H1 (cell line): Measurements from ENCODE around the gene IGF2R. TPM values are rescaled to one million over a fixed set of nuclear protein-coding genes. Genes with fewer than 3 reads are reported as not detected.

ENCODE experiments used
- CTCF ChIA-PET: fragments of 300-600 bp; sonication (Branson Sonifier 250); formaldehyde crosslinking; loops from one replicate; lab custom pipeline; 2021; ENCODE audit not compliant: partially characterized antibody; lab: Charles Lee
- POLR2A ChIA-PET: fragments of 300-600 bp; sonication (Branson Sonifier 250); formaldehyde crosslinking; loops from one replicate; lab custom pipeline; 2021; ENCODE audit warnings: inconsistent platforms; ENCODE audit not compliant: partially characterized antibody; lab: Charles Lee
- DNase-seq, 2 experiments: peaks; one replicate each; pipeline versions ENCODE4 v3.0.0 to v3.0.0-alpha.2; 2010 to 2022; ENCODE audit warnings: low spot score in 2 of 2, low read depth in 1 of 2, mixed read lengths in 1 of 2
- FAIRE-seq: peaks from 2 replicates; lab custom pipeline; 2011; peaks lifted over from hg19 to GRCh38; lab: Jason Lieb, UNC
- H2AFZ ChIP-seq: 2 replicates; pipeline ENCODE4 v1.8.1; 2012; ENCODE audit warnings: low read length, inconsistent platforms
- H2AK5ac ChIP-seq: 2 replicates; pipeline ENCODE4 v1.6.1; 2013; ENCODE audit warnings: low read depth, low read length
- H2BK120ac ChIP-seq: replicated peaks from 2 replicates; pipeline ENCODE3; 2013; ENCODE audit warnings: low read depth, low read length, inconsistent platforms
- H2BK12ac ChIP-seq: 2 replicates; pipeline ENCODE4 v1.6.1; 2013; ENCODE audit warnings: low read depth, low read length
- H2BK15ac ChIP-seq: 2 replicates; pipeline ENCODE4 v1.6.1; 2013; ENCODE audit warnings: low read length
- H2BK20ac ChIP-seq: 2 replicates; pipeline ENCODE4 v1.6.1; 2013; ENCODE audit warnings: low read length
- H2BK5ac ChIP-seq: 2 replicates; pipeline ENCODE4 v1.6.1; 2013; ENCODE audit warnings: low read depth, low read length
- H3K14ac ChIP-seq: 2 replicates; pipeline ENCODE4 v1.6.1; 2013; ENCODE audit warnings: inconsistent platforms; ENCODE audit not compliant: insufficient read length
- H3K18ac ChIP-seq: 2 replicates; pipeline ENCODE4 v1.6.1; 2013; ENCODE audit warnings: low read length; ENCODE audit errors: extremely low read depth
- H3K23ac ChIP-seq: 2 replicates; pipeline ENCODE4 v1.6.1; 2013; ENCODE audit warnings: inconsistent platforms; ENCODE audit not compliant: insufficient read length
- H3K23me2 ChIP-seq: 2 replicates; pipeline ENCODE4 v1.6.1; 2013; ENCODE audit warnings: low read depth, low read length
- H3K27ac ChIP-seq: 2 replicates; pipeline ENCODE4 v1.6.1; 2011; ENCODE audit warnings: low read depth, low read length, inconsistent platforms
- H3K27me3 ChIP-seq, 4 experiments: replicated peaks in 1 of 4; 1 replicate in 1 of 4; 2 replicates in 3 of 4; pipeline versions ENCODE4 v1.6.1 to v1.8.1; 2011 to 2013; ENCODE audit warnings: low read length in 3 of 4, mild to moderate bottlenecking in 3 of 4, inconsistent platforms in 2 of 4, mixed read lengths in 2 of 4, moderate library complexity in 1 of 4; ENCODE audit not compliant: control insufficient read depth in 3 of 4, insufficient read depth in 3 of 4; ENCODE audit errors: extremely low read depth in 1 of 4
- H3K36me3 ChIP-seq, 4 experiments: 2 replicates each; pipeline versions ENCODE4 v1.6.1 to v1.8.1; 2011 to 2013; ENCODE audit warnings: mild to moderate bottlenecking in 4 of 4, low read length in 3 of 4, moderate library complexity in 2 of 4, control low read depth in 1 of 4, inconsistent platforms in 1 of 4; ENCODE audit not compliant: insufficient read depth in 4 of 4, control insufficient read depth in 2 of 4
- H3K4ac ChIP-seq: replicated peaks from 2 replicates; pipeline ENCODE3; 2013; ENCODE audit warnings: low read length, low read depth, mixed read lengths, inconsistent platforms; ENCODE audit not compliant: insufficient read length
- H3K4me1 ChIP-seq, 4 experiments: replicated peaks in 1 of 4; 1 replicate in 1 of 4; 2 replicates in 3 of 4; pipeline versions ENCODE4 v1.6.1 to v1.8.1; 2011 to 2013; ENCODE audit warnings: low read length in 3 of 4, inconsistent platforms in 2 of 4, mixed read lengths in 1 of 4; ENCODE audit not compliant: insufficient read depth in 4 of 4, control insufficient read depth in 3 of 4
- H3K4me2 ChIP-seq, 2 experiments: 2 replicates each; pipeline versions ENCODE4 v1.6.1 to v1.8.1; 2011 to 2013; ENCODE audit warnings: low read depth in 2 of 2, low read length in 2 of 2, control low read depth in 1 of 2, inconsistent platforms in 1 of 2, mild to moderate bottlenecking in 1 of 2; ENCODE audit not compliant: insufficient read depth in 1 of 2
- H3K4me3 ChIP-seq, 4 experiments: fragments of 200-600, 300-600 bp in 1 of 4; sonication (generic), shearing (Covaris generic), sonication (Bioruptor Twin) in 1 of 4; 2 replicates each; pipeline versions ENCODE4 v1.5.1 to v1.8.1; 2011 to 2016; ENCODE audit warnings: low read length in 4 of 4, low read depth in 3 of 4, control low read depth in 2 of 4, inconsistent platforms in 2 of 4, mild to moderate bottlenecking in 2 of 4, mixed read lengths in 1 of 4, moderate library complexity in 1 of 4; ENCODE audit not compliant: insufficient read depth in 2 of 4; ENCODE audit errors: extremely low read depth in 1 of 4
- H3K56ac ChIP-seq: replicated peaks from 2 replicates; pipeline ENCODE3; 2013; ENCODE audit warnings: low read depth, mild to moderate bottlenecking, mixed read lengths, low read length, inconsistent platforms; ENCODE audit not compliant: insufficient read length
- H3K79me1 ChIP-seq: 2 replicates; pipeline ENCODE4 v1.6.1; 2013; ENCODE audit warnings: low read depth, low read length, control low read depth
- H3K79me2 ChIP-seq, 2 experiments: 2 replicates each; pipeline versions ENCODE4 v1.6.1 to v1.8.1; 2012 to 2013; ENCODE audit warnings: low read length in 2 of 2, mild to moderate bottlenecking in 2 of 2, inconsistent platforms in 1 of 2; ENCODE audit not compliant: insufficient read depth in 2 of 2, control insufficient read depth in 1 of 2
- H3K9ac ChIP-seq, 4 experiments: replicated peaks in 1 of 4; 1 replicate in 1 of 4; 2 replicates in 3 of 4; pipeline versions ENCODE4 v1.6.1 to v1.8.1; 2011 to 2013; ENCODE audit warnings: low read depth in 3 of 4, low read length in 3 of 4, control low read depth in 2 of 4, mild to moderate bottlenecking in 2 of 4, moderate library complexity in 2 of 4, inconsistent platforms in 1 of 4; ENCODE audit errors: extremely low read depth in 1 of 4
- H3K9me3 ChIP-seq, 2 experiments: 2 replicates each; pipeline versions ENCODE4 v1.6.1 to v1.8.1; 2012 to 2013; ENCODE audit warnings: mild to moderate bottlenecking in 2 of 2, moderate library complexity in 2 of 2, control low read depth in 1 of 2, inconsistent platforms in 1 of 2, low read depth in 1 of 2, low read length in 1 of 2, mixed read lengths in 1 of 2; ENCODE audit not compliant: insufficient read depth in 2 of 2
- H4K20me1 ChIP-seq, 2 experiments: replicated peaks in 1 of 2; 2 replicates each; pipeline versions ENCODE3 to v1.8.1; 2011 to 2013; ENCODE audit warnings: inconsistent platforms in 2 of 2, low read length in 2 of 2, mild to moderate bottlenecking in 1 of 2; ENCODE audit not compliant: insufficient read depth in 2 of 2, control insufficient read depth in 1 of 2
- H4K5ac ChIP-seq: 2 replicates; pipeline ENCODE4 v1.6.1; 2013; ENCODE audit warnings: low read length, low read depth, mixed read lengths, inconsistent platforms; ENCODE audit not compliant: insufficient read length
- H4K8ac ChIP-seq: 2 replicates; pipeline ENCODE4 v1.8.0; 2013; ENCODE audit warnings: mild to moderate bottlenecking, moderate library complexity, low read length, inconsistent platforms; ENCODE audit not compliant: insufficient read depth; ENCODE audit errors: extremely low read depth
- H4K91ac ChIP-seq: replicated peaks from 2 replicates; pipeline ENCODE3; 2013; ENCODE audit warnings: low read length, mixed read lengths, inconsistent platforms; ENCODE audit not compliant: insufficient read length
- BACH1 ChIP-seq: IDR thresholded peaks from 2 replicates; pipeline ENCODE4 v1.6.1; 2012; ENCODE audit warnings: low read length, improper control_type of control experiment
- CBX8 ChIP-seq: fragments of 300-800, 300-1000 bp; sonication (generic); IDR thresholded peaks from 2 replicates; pipeline ENCODE4 v1.7.1; 2016; ENCODE audit warnings: low read depth, low read length, borderline replicate concordance
- EP300 ChIP-seq, 2 experiments: IDR thresholded peaks; 1 replicate in 1 of 2; 2 replicates in 1 of 2; pipeline ENCODE4 v1.6.1; 2011 to 2012; ENCODE audit warnings: low read depth in 2 of 2, low read length in 2 of 2, mild to moderate bottlenecking in 2 of 2, borderline replicate concordance in 1 of 2, inconsistent platforms in 1 of 2, moderate library complexity in 1 of 2
- GABPA ChIP-seq: IDR thresholded peaks from 2 replicates; pipeline ENCODE4 v1.6.1; 2011; ENCODE audit warnings: mild to moderate bottlenecking, low read length, moderate library complexity, borderline replicate concordance; ENCODE audit not compliant: insufficient read depth
- PHF8 ChIP-seq: fragments of 200-600 bp; sonication (generic); conservative IDR thresholded peaks from 2 replicates; pipeline ENCODE4 v1.7.1; 2012; ENCODE audit warnings: low read depth, mild to moderate bottlenecking, inconsistent platforms, low read length, moderate library complexity
- RFX5 ChIP-seq: IDR thresholded peaks from 2 replicates; pipeline ENCODE4 v1.6.1; 2011; ENCODE audit warnings: low read depth, low read length, improper control_type of control experiment, borderline replicate concordance
- SIRT6 ChIP-seq: IDR thresholded peaks from one replicate; pipeline ENCODE4 v1.7.1; 2012; ENCODE audit warnings: low read length, inconsistent platforms
- TAF7 ChIP-seq: optimal IDR thresholded peaks from 2 replicates; pipeline ENCODE3; 2011; ENCODE audit warnings: low read depth, mild to moderate bottlenecking, inconsistent platforms, low read length, moderate library complexity, borderline replicate concordance
- TCF12 ChIP-seq: IDR thresholded peaks from 2 replicates; pipeline ENCODE4 v1.6.1; 2011; ENCODE audit warnings: low read depth, mild to moderate bottlenecking, low read length
- WGBS, 2 experiments: shearing (Covaris generic) in 1 of 2; methylation state at CpG; one replicate each; pipeline versions ENCODE4 v1.1.6 to v1.1.7; 2013 to 2015; ENCODE audit warnings: low lambda C conversion rate in 2 of 2, mixed read lengths in 2 of 2, inconsistent platforms in 1 of 2, low coverage in 1 of 2, missing lambda C conversion rate in 1 of 2; ENCODE audit not compliant: insufficient replicate concordance in 2 of 2, insufficient coverage in 1 of 2, insufficient read length in 1 of 2; ENCODE audit errors: extremely low coverage in 1 of 2, missing lambda C conversion rate in 1 of 2; 5-methylcytosine and 5-hydroxymethylcytosine counted together
- polyA plus RNA-seq, 7 experiments: library from polyadenylated mRNA; depleted of rRNA in 3 of 7; stranded (reverse) in 5 of 7; unstranded in 2 of 7; fragments of >200 nt in 5 of 7; fragments of 200-250 nt in 2 of 7; gene quantifications; 1 replicate in 5 of 7; 2 replicates in 1 of 7; 4 replicates in 1 of 7; pipeline versions ENCODE4 v1.2.1 to v1.2.3, GENCODE V29; 2011 to 2013; ENCODE audit warnings: missing spikeins in 2 of 7, mixed read lengths in 2 of 7
- total RNA-seq: library from RNA; stranded (reverse); fragmentation: NEBNext Ultra II Directional; extraction: Animal tissue kit (Norgen Biotek cat#: 25700); gene quantifications from 2 replicates; pipeline ENCODE4 v1.2.1, GENCODE V29; 2021
- TF ChIP-seq, protein P1 (sequence below): IDR thresholded peaks from 2 replicates; pipeline ENCODE4 v1.6.1; 2012; ENCODE audit warnings: low read length, inconsistent platforms
- TF ChIP-seq, protein P2 (sequence below): IDR thresholded peaks from 2 replicates; pipeline ENCODE4 v1.6.1; 2012; ENCODE audit warnings: inconsistent platforms

IGF2R gene
- total and polyA plus RNA-seq, 2 of the 8 experiments (the other 6 are each of a cell fraction or from before 2014, with no cell fraction given) = 20.6 to 74.1 TPM

DNA sequence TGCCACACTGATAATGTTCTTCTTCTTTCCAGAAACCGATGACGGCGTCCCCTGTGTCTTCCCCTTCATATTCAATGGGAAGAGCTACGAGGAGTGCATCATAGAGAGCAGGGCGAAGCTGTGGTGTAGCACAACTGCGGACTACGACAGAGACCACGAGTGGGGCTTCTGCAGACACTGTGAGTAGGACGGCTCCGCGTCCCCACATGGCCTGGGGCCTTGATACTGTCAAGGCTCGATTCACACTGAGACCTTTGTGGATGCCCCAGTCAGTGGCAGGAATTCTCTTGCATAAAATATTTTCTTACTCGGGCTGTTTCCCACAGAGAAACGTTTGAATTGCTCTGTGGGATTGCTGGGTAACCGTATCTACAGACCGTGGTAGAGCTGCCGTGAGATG, 111.2 kb downstream of the IGF2R start:
- Histone ChIP-seq H3K79me2 (no peaks in the 10 kb centered on the region), H3K27me3 (no peaks in the 10 kb centered on the region), H3K27ac (no peak overlapping the region), H4K5ac (no peak overlapping the region), H3K14ac (no peak overlapping the region), H3K9me3 (peaks cover 3 to 12% of the 10 kb centered on the region in 2 experiments; a peak in 3 of 4 replicates), H3K4me3 (no peak overlapping the region), H3K9ac (no peak overlapping the region), H4K20me1 (peaks cover 0 to 9% of the 10 kb centered on the region in 2 experiments), H3K4me2 (no peak overlapping the region), H3K23ac (no peak overlapping the region), H3K4ac (no peak overlapping the region), H4K8ac (no peak overlapping the region), H3K23me2 (0 out of 2 replicates have a peak, but pooled peaks cover 2% of the 10 kb centered on the region), H3K79me1 (no peaks in the 10 kb centered on the region; the same call in 1 of the 2 replicates), H4K91ac (no peak overlapping the region), H3K36me3 (peaks cover 23 to 77% (median 52%) of the 10 kb centered on the region in 4 experiments), H3K56ac (no peak overlapping the region), H2BK120ac (no peak overlapping the region), H2AK5ac (no peak overlapping the region), H3K4me1 (no peaks in the 10 kb centered on the region), H3K18ac (no peak overlapping the region), H2BK5ac (no peak overlapping the region), H2AFZ (no peak overlapping the region), H2BK15ac (no peak overlapping the region), H2BK12ac (no peak overlapping the region), H2BK20ac (no peak overlapping the region)
- no peak for DNase-seq
- POLR2A ChIA-PET = interaction anchor here (1.0 kb wide), 1 partner anchor 8 kb away, joined by 3 read pairs; no protein-coding TSS in a partner anchor
- CTCF ChIA-PET = interaction anchor here (1.0 to 1.9 kb wide), 4 partner anchors 8 to 217 kb away, joined by 4 to 8 read pairs (median 4); no protein-coding TSS in a partner anchor
- no peak for FAIRE-seq
- WGBS, 2 experiments = 92% methylated on average over 17 of the region's 17 CpGs; no CpG with 5 or more reads in 1 of the 2 experiments
- TF ChIP-seq, protein P1, sequence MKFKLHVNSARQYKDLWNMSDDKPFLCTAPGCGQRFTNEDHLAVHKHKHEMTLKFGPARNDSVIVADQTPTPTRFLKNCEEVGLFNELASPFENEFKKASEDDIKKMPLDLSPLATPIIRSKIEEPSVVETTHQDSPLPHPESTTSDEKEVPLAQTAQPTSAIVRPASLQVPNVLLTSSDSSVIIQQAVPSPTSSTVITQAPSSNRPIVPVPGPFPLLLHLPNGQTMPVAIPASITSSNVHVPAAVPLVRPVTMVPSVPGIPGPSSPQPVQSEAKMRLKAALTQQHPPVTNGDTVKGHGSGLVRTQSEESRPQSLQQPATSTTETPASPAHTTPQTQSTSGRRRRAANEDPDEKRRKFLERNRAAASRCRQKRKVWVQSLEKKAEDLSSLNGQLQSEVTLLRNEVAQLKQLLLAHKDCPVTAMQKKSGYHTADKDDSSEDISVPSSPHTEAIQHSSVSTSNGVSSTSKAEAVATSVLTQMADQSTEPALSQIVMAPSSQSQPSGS = no peak
- TF ChIP-seq GABPA (no peak), TAF7 (no peak), RFX5 (no peak), CBX8 (no peak), SIRT6 (no peak), EP300 (IDR thresholded peaks at IDR 0.05; ENCODE audit: borderline replicate concordance in 1 of 2, low read depth in 2 of 2, low read length in 2 of 2) (no peak), BACH1 (no peak), TCF12 (no peak), PHF8 (no peak)
- TF ChIP-seq, protein P2, sequence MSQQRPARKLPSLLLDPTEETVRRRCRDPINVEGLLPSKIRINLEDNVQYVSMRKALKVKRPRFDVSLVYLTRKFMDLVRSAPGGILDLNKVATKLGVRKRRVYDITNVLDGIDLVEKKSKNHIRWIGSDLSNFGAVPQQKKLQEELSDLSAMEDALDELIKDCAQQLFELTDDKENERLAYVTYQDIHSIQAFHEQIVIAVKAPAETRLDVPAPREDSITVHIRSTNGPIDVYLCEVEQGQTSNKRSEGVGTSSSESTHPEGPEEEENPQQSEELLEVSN = no peak
